HCT116 (cell line): ENCODE measurements around the gene KYNU. TPM values are rescaled to one million over a fixed set of nuclear protein-coding genes. Genes with fewer than 3 reads are reported as not detected.

ENCODE experiments used
- ATAC-seq: fragments of 200-7000 bp; cut with Tn5 transposase; 2 replicates; pipeline ENCODE4 v1.9.1; 2020; ENCODE audit warnings: mild to moderate bottlenecking, moderate library complexity
- BruUV-seq: library from RNA; stranded (reverse); fragments of 400-500 nt; replicated peaks from 2 replicates; lab custom pipeline; 2021; lab: Mats Ljungman, UMichigan
- CTCF ChIA-PET: fragments of 300-600 bp; sonication (Branson Sonifier 250); formaldehyde crosslinking; loops from one replicate; lab custom pipeline; 2021; ENCODE audit warnings: antibody characterized with exemption; lab: Charles Lee
- POLR2A ChIA-PET: fragments of 300-600, 350-600 bp; sonication (Branson Sonifier 250); formaldehyde crosslinking; loops from one replicate; lab custom pipeline; 2021; ENCODE audit warnings: antibody characterized with exemption; lab: Charles Lee
- RAD21 ChIA-PET, 2 experiments: fragments of 300-600 bp; sonication (Branson Sonifier 250); formaldehyde crosslinking; loops; one replicate each; lab custom pipeline; 2023; ENCODE audit warnings: low total read pairs in 2 of 2; ENCODE audit not compliant: uncharacterized antibody in 2 of 2, unreplicated experiment in 2 of 2, low non-redundant PET in 1 of 2; lab: Charles Lee
- DNase-seq: peaks from one replicate; pipeline ENCODE4 v3.0.0-alpha.2; 2010; ENCODE audit warnings: low read depth, low spot score
- H2AFZ ChIP-seq: fragments of 200-600 bp; shearing (Covaris generic), sonication (generic); 2 replicates; pipeline ENCODE4 v1.6.1; 2017; ENCODE audit warnings: low read depth, mixed run types, mixed read lengths, antibody characterized with exemption, low read length; ENCODE audit not compliant: poor library complexity, severe bottlenecking
- H3K27ac ChIP-seq: 2 replicates; pipeline ENCODE4 v1.5.1; 2012; ENCODE audit warnings: low read depth, low read length
- H3K27me3 ChIP-seq: fragments of 200-600 bp; sonication (generic); 2 replicates; pipeline ENCODE4 v1.6.1; 2016; ENCODE audit warnings: mixed run types, low read length, mixed read lengths; ENCODE audit not compliant: insufficient read depth
- H3K36me3 ChIP-seq, 2 experiments: fragments of 200-500 bp in 1 of 2; fragments of 200-600 bp in 1 of 2; sonication (Bioruptor generic) in 1 of 2; sonication (generic) in 1 of 2; 2 replicates each; pipeline versions ENCODE4 v1.5.1 to v1.6.1; 2014 to 2016; ENCODE audit warnings: low read length in 2 of 2, inconsistent platforms in 1 of 2, mixed read lengths in 1 of 2, mixed run types in 1 of 2; ENCODE audit not compliant: insufficient read depth in 2 of 2, control insufficient read depth in 1 of 2
- H3K4me1 ChIP-seq, 2 experiments: fragments of 200-600 bp in 1 of 2; sonication (generic) in 1 of 2; 2 replicates each; pipeline versions ENCODE4 v1.5.1 to v1.6.1; 2012 to 2017; ENCODE audit warnings: low read length in 2 of 2, inconsistent platforms in 1 of 2, mild to moderate bottlenecking in 1 of 2, mixed read lengths in 1 of 2, mixed run types in 1 of 2, moderate library complexity in 1 of 2; ENCODE audit not compliant: insufficient read depth in 2 of 2, control insufficient read depth in 1 of 2
- H3K4me2 ChIP-seq: fragments of 200-600 bp; sonication (generic); 2 replicates; pipeline ENCODE4 v1.6.1; 2017; ENCODE audit warnings: mixed run types, low read length, mixed read lengths
- H3K4me3 ChIP-seq, 2 experiments: fragments of 200-600 bp in 1 of 2; sonication (generic) in 1 of 2; replicated peaks in 1 of 2; 2 replicates each; pipeline ENCODE4 v1.5.1; 2011 to 2016; ENCODE audit warnings: low read length in 2 of 2, control low read depth in 1 of 2, low read depth in 1 of 2, mild to moderate bottlenecking in 1 of 2, mixed read lengths in 1 of 2, mixed run types in 1 of 2
- H3K79me2 ChIP-seq: fragments of 200-600 bp; sonication (generic); 2 replicates; pipeline ENCODE4 v1.6.1; 2017; ENCODE audit warnings: mild to moderate bottlenecking, mixed run types, low read length, moderate library complexity, mixed read lengths; ENCODE audit not compliant: insufficient read depth
- H3K9ac ChIP-seq: fragments of 200-600 bp; sonication (generic); 2 replicates; pipeline ENCODE4 v1.6.1; 2016; ENCODE audit warnings: low read length, mixed read lengths
- H3K9me2 ChIP-seq: fragments of 200-600 bp; sonication (generic), shearing (Covaris generic); 2 replicates; pipeline ENCODE4 v1.6.1; 2017; ENCODE audit warnings: mixed run types, mild to moderate bottlenecking, moderate library complexity; ENCODE audit not compliant: insufficient read depth
- H3K9me3 ChIP-seq, 2 experiments: fragments of 200-500 bp in 1 of 2; fragments of 200-600 bp in 1 of 2; sonication (Bioruptor generic) in 1 of 2; sonication (generic) in 1 of 2; 2 replicates each; pipeline ENCODE4 v1.6.1; 2014 to 2017; ENCODE audit warnings: low read length in 2 of 2, mixed read lengths in 2 of 2, inconsistent platforms in 1 of 2, low read depth in 1 of 2, mild to moderate bottlenecking in 1 of 2, mixed run types in 1 of 2, moderate library complexity in 1 of 2; ENCODE audit not compliant: control insufficient read depth in 1 of 2, insufficient read depth in 1 of 2
- H4K20me1 ChIP-seq: fragments of 200-600 bp; sonication (generic), shearing (Covaris generic); 2 replicates; pipeline ENCODE4 v1.6.1; 2017; ENCODE audit warnings: mixed run types, mild to moderate bottlenecking, moderate library complexity; ENCODE audit not compliant: insufficient read depth
- CBX3 ChIP-seq: IDR thresholded peaks from 2 replicates; pipeline ENCODE4 v1.6.1; 2012; ENCODE audit warnings: low read depth
- ELF1 ChIP-seq: IDR thresholded peaks from 2 replicates; pipeline ENCODE4 v1.6.1; 2012; ENCODE audit warnings: low read depth, borderline replicate concordance
- EZH2 ChIP-seq: fragments of 200-600 bp; sonication (generic); IDR thresholded peaks from 2 replicates; pipeline ENCODE4 v1.6.1; 2017; ENCODE audit warnings: antibody characterized with exemption, mixed run types
- EZH2phosphoT487 ChIP-seq: fragments of 200-600 bp; IDR thresholded peaks from 2 replicates; pipeline ENCODE4 v1.6.1; 2018; ENCODE audit warnings: antibody characterized with exemption, borderline replicate concordance
- FOSL1 ChIP-seq: IDR thresholded peaks from 2 replicates; pipeline ENCODE4 v1.6.1; 2012; ENCODE audit warnings: low read depth
- JUND ChIP-seq: IDR thresholded peaks from 2 replicates; pipeline ENCODE4 v1.6.1; 2012
- POLR2A ChIP-seq: IDR thresholded peaks from 2 replicates; pipeline ENCODE4 v1.7.0; 2011; ENCODE audit warnings: borderline replicate concordance; ENCODE audit not compliant: insufficient read depth, insufficient read length; ENCODE audit errors: extremely low read depth
- POLR2AphosphoS5 ChIP-seq: IDR thresholded peaks from 2 replicates; pipeline ENCODE4 v1.6.1; 2011; ENCODE audit warnings: mild to moderate bottlenecking, low read depth, low read length, moderate library complexity
- ZNF274 ChIP-seq: fragments of 200-500 bp; sonication (Bioruptor generic); IDR thresholded peaks from 2 replicates; pipeline ENCODE4 v1.6.1; 2014; ENCODE audit warnings: mild to moderate bottlenecking, low read depth, low read length, inconsistent platforms
- intact Hi-C: fragments of 100-400 bp; cut with micrococcal nuclease; formaldehyde crosslinking; loops from 2 replicates; pipeline ENCODE4 v1.10.0; 2022
- total RNA-seq: library from RNA; stranded (reverse); gene quantifications from one replicate; pipeline ENCODE4 v1.2.1, GENCODE V29; 2021; ENCODE audit not compliant: unreplicated experiment
- TF ChIP-seq, protein P1 (sequence below), 3 experiments: fragments of 200-600 bp in 1 of 3; sonication (generic) in 1 of 3; IDR thresholded peaks in 2 of 3; conservative IDR thresholded peaks in 1 of 3; 2 replicates each; pipeline ENCODE4 v1.5.1; 2012 to 2017; ENCODE audit warnings: low read depth in 2 of 3, low read length in 2 of 3, antibody characterized with exemption in 1 of 3, borderline replicate concordance in 1 of 3, control low read depth in 1 of 3, mild to moderate bottlenecking in 1 of 3, mixed read lengths in 1 of 3, mixed run types in 1 of 3, moderate library complexity in 1 of 3; ENCODE audit not compliant: insufficient read depth in 1 of 3
- TF ChIP-seq, protein P2 (sequence below): IDR thresholded peaks from 2 replicates; pipeline ENCODE4 v1.6.1; 2012; ENCODE audit warnings: low read depth
- TF ChIP-seq, protein P3 (sequence below): IDR thresholded peaks from 2 replicates; pipeline ENCODE4 v1.6.1; 2012

The KYNU gene
- total RNA-seq, 1 experiment from 2014 or later, result 0.22 TPM

DNA sequence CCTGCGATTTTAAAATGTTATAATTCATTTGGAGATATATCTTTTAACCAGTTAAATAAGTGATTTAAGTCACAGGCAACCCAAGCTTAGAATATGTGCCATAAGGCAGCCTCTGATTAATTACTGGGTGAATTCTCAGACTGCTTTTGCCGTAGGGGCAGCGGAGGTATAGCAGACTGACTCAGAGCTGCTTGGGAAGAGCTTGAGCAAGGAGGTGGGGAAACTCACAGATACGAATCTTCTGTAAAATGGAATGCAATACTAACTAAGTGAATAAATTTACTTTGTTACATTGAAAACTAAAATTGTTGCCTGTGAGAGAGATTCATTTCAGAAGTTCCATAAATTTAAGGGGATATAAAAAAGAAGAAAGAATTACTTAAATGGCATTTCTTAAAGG is 115.4 kb downstream of the KYNU start:
- RAD21 ChIA-PET, result no interaction called here
- Histone ChIP-seq H2AFZ (no peak overlapping the region), H3K9me2 (no peaks in the 10 kb centered on the region), H3K4me3 (no peak overlapping the region), H3K4me1 (no peaks in the 10 kb centered on the region), H3K27me3 (no peaks in the 10 kb centered on the region), H3K9me3 (no peaks in the 10 kb centered on the region), H3K4me2 (no peak overlapping the region), H3K9ac (no peak overlapping the region), H3K36me3 (no peaks in the 10 kb centered on the region), H4K20me1 (no peaks in the 10 kb centered on the region), H3K79me2 (no peaks in the 10 kb centered on the region), H3K27ac (no peak overlapping the region)
- CTCF ChIA-PET, result no interaction called here
- intact Hi-C loops, result no loop called here
- ATAC-seq (no peak), DNase-seq (no peak)
- POLR2A ChIA-PET, result no interaction called here
- TF ChIP-seq, protein P1, sequence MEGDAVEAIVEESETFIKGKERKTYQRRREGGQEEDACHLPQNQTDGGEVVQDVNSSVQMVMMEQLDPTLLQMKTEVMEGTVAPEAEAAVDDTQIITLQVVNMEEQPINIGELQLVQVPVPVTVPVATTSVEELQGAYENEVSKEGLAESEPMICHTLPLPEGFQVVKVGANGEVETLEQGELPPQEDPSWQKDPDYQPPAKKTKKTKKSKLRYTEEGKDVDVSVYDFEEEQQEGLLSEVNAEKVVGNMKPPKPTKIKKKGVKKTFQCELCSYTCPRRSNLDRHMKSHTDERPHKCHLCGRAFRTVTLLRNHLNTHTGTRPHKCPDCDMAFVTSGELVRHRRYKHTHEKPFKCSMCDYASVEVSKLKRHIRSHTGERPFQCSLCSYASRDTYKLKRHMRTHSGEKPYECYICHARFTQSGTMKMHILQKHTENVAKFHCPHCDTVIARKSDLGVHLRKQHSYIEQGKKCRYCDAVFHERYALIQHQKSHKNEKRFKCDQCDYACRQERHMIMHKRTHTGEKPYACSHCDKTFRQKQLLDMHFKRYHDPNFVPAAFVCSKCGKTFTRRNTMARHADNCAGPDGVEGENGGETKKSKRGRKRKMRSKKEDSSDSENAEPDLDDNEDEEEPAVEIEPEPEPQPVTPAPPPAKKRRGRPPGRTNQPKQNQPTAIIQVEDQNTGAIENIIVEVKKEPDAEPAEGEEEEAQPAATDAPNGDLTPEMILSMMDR (IDR thresholded peaks at IDR 0.05 in 2 of 3, conservative IDR thresholded peaks at IDR 0.05 in 1 of 3; ENCODE audit: borderline replicate concordance in 1 of 3, insufficient read depth in 1 of 3, low read depth in 2 of 3, low read length in 2 of 3), result no peak
- no peak for TF ChIP-seq EZH2
- BruUV-seq, result no TSS peak

DNA sequence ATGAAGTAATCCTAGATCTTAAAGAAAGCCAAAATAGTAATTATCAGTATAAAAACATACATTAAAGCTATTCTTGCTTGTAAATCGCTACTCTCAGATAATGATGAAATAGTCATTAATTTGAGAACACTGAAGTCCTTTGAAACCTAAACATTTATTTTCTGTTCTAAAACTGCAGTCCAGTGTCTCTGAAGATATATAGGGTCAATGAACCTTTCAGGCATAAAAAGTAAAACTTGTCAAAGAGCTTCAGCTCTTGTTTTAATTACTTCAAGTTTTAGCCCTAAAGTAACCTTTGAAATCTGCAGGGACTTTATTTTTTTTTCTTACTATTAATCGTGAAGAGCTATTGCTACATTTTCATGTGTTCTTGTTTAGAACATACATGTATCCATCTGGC is 116.3 kb downstream of the KYNU start:
- ATAC-seq (no peak), DNase-seq (no peak)
- Histone ChIP-seq H3K4me2 (no peak overlapping the region), H3K9ac (no peak overlapping the region), H3K9me2 (no peaks in the 10 kb centered on the region), H3K9me3 (no peaks in the 10 kb centered on the region), H3K27me3 (no peaks in the 10 kb centered on the region), H2AFZ (no peak overlapping the region), H3K36me3 (no peaks in the 10 kb centered on the region), H3K4me3 (no peak overlapping the region), H3K79me2 (no peaks in the 10 kb centered on the region), H3K27ac (no peak overlapping the region), H3K4me1 (no peaks in the 10 kb centered on the region), H4K20me1 (no peaks in the 10 kb centered on the region)
- intact Hi-C loops, result no loop called here
- BruUV-seq, result no TSS peak
- CTCF ChIA-PET, result interaction anchor here (1.2 kb wide), 1 partner anchor 266 kb away, joined by 3 read pairs; no protein-coding TSS in a partner anchor
- RAD21 ChIA-PET, result no interaction called here
- POLR2A ChIA-PET, result no interaction called here
- TF ChIP-seq CBX3, result no peak
- no peak for TF ChIP-seq ZNF274
- no peak for TF ChIP-seq EZH2phosphoT487
- TF ChIP-seq, protein P1 (IDR thresholded peaks at IDR 0.05 in 2 of 3, conservative IDR thresholded peaks at IDR 0.05 in 1 of 3; ENCODE audit: borderline replicate concordance in 1 of 3, insufficient read depth in 1 of 3, low read depth in 2 of 3, low read length in 2 of 3), result no peak
- no peak for TF ChIP-seq EZH2
- TF ChIP-seq JUND, result no peak
- no peak for TF ChIP-seq POLR2A
- TF ChIP-seq, protein P2, sequence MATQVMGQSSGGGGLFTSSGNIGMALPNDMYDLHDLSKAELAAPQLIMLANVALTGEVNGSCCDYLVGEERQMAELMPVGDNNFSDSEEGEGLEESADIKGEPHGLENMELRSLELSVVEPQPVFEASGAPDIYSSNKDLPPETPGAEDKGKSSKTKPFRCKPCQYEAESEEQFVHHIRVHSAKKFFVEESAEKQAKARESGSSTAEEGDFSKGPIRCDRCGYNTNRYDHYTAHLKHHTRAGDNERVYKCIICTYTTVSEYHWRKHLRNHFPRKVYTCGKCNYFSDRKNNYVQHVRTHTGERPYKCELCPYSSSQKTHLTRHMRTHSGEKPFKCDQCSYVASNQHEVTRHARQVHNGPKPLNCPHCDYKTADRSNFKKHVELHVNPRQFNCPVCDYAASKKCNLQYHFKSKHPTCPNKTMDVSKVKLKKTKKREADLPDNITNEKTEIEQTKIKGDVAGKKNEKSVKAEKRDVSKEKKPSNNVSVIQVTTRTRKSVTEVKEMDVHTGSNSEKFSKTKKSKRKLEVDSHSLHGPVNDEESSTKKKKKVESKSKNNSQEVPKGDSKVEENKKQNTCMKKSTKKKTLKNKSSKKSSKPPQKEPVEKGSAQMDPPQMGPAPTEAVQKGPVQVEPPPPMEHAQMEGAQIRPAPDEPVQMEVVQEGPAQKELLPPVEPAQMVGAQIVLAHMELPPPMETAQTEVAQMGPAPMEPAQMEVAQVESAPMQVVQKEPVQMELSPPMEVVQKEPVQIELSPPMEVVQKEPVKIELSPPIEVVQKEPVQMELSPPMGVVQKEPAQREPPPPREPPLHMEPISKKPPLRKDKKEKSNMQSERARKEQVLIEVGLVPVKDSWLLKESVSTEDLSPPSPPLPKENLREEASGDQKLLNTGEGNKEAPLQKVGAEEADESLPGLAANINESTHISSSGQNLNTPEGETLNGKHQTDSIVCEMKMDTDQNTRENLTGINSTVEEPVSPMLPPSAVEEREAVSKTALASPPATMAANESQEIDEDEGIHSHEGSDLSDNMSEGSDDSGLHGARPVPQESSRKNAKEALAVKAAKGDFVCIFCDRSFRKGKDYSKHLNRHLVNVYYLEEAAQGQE, result no peak
- no peak for TF ChIP-seq FOSL1
- no peak for TF ChIP-seq POLR2AphosphoS5
- no peak for TF ChIP-seq ELF1
- TF ChIP-seq, protein P3, sequence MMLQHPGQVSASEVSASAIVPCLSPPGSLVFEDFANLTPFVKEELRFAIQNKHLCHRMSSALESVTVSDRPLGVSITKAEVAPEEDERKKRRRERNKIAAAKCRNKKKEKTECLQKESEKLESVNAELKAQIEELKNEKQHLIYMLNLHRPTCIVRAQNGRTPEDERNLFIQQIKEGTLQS, result no peak
